SK-N-MC (cell line): ENCODE measurements around the gene ZSCAN31.
"Not testable (repeated sequence)": the region's sequence is repeated elsewhere in the genome, so short reads cannot be mapped to it uniquely, and the experiment has no call there.

ENCODE experiments used
- DNase-seq: peaks from one replicate; pipeline ENCODE4 v3.0.0-alpha.2; 2011; ENCODE audit warnings: low read depth, low spot score
- H3K27ac ChIP-seq: fragments of 200-600 bp; sonication (generic); 2 replicates; pipeline ENCODE4 v1.5.1; 2016; ENCODE audit warnings: mixed run types
- H3K36me3 ChIP-seq: fragments of 200-600 bp; sonication (generic); 2 replicates; pipeline ENCODE4 v1.6.1; 2017; ENCODE audit warnings: antibody characterized with exemption, low read length, mixed read lengths; ENCODE audit not compliant: insufficient read depth
- H3K4me3 ChIP-seq: fragments of 200-600 bp; sonication (generic); 2 replicates; pipeline ENCODE4 v1.5.1; 2016
- H3K9ac ChIP-seq: fragments of 200-600 bp; sonication (generic); 2 replicates; pipeline ENCODE4 v1.8.0; 2017; ENCODE audit warnings: mixed run types, mixed read lengths; ENCODE audit not compliant: insufficient read length
- H3K9me3 ChIP-seq: fragments of 200-600 bp; sonication (generic); 2 replicates; pipeline ENCODE4 v1.6.1; 2017; ENCODE audit warnings: low read depth, mild to moderate bottlenecking, antibody characterized with exemption, low read length, moderate library complexity, mixed read lengths
- EZH2 ChIP-seq: fragments of 200-600 bp; sonication (generic); IDR thresholded peaks from one replicate; pipeline ENCODE4 v1.6.1; 2017; ENCODE audit warnings: antibody characterized with exemption
- FOXP2 ChIP-seq: optimal IDR thresholded peaks from 2 replicates; pipeline ENCODE3; 2011; ENCODE audit warnings: mild to moderate bottlenecking, moderate library complexity; ENCODE audit not compliant: insufficient read depth; ENCODE audit errors: extremely low read length, control extremely low read depth
- POLR2AphosphoS5 ChIP-seq: IDR thresholded peaks from 2 replicates; pipeline ENCODE4 v1.6.1; 2012; ENCODE audit warnings: mild to moderate bottlenecking, low read depth, low read length, borderline replicate concordance

The ZSCAN31 gene

GRCh38 chr6:28333599-28334018, 2.3 kb downstream of the ZSCAN31 start:
- Histone ChIP-seq H3K36me3 (no peaks in the 10 kb centered on the region), H3K9me3 (no peaks in the 10 kb centered on the region), H3K4me3 (no peak overlapping the region), H3K27ac (no peak overlapping the region), H3K9ac (no peak overlapping the region)
- DNase-seq = no peak
- TF ChIP-seq EZH2 (no peak), POLR2AphosphoS5 (no peak), FOXP2 (no peak)

GRCh38 chr6:28333047-28333446, 2.9 kb downstream of the ZSCAN31 start:
- no peak for DNase-seq
- H3K9ac ChIP-seq = no peak overlapping the region
- TF ChIP-seq POLR2AphosphoS5 = no peak
- TF ChIP-seq EZH2 = no peak
- no peak for TF ChIP-seq FOXP2
- H3K27ac ChIP-seq = no peak overlapping the region
- no peaks in the 10 kb centered on the region for H3K36me3 ChIP-seq
- H3K4me3 ChIP-seq = no peak overlapping the region
- H3K9me3 ChIP-seq = no peaks in the 10 kb centered on the region

- no peak overlapping the region for H3K9ac ChIP-seq
- TF ChIP-seq FOXP2 (no peak), EZH2 (no peak), POLR2AphosphoS5 (no peak)
- no peak overlapping the region for H3K27ac ChIP-seq
- H3K9me3 ChIP-seq = no peaks in the 10 kb centered on the region
- DNase-seq = no peak
- no peak overlapping the region for H3K4me3 ChIP-seq
- H3K36me3 ChIP-seq = no peaks in the 10 kb centered on the region
Measured at GRCh38 chr6:28330041-28330440, 5.9 kb downstream of the ZSCAN31 start.

GRCh38 chr6:28326371-28326948, 9.5 kb downstream of the ZSCAN31 start:
- Histone ChIP-seq H3K27ac (no peak overlapping the region), H3K4me3 (no peak overlapping the region), H3K9ac (no peak overlapping the region), H3K9me3 (no peaks in the 10 kb centered on the region), H3K36me3 (no peaks in the 10 kb centered on the region)
- DNase-seq = no peak
- TF ChIP-seq EZH2 (no peak), POLR2AphosphoS5 (no peak), FOXP2 (no peak)

- TF ChIP-seq FOXP2 (no peak), POLR2AphosphoS5 (no peak), EZH2 (no peak)
- no peak overlapping the region for H3K9ac ChIP-seq
- no peaks in the 10 kb centered on the region for H3K9me3 ChIP-seq
Measured at GRCh38 chr6:28323813-28324424, 12.0 kb downstream of the ZSCAN31 start.

GRCh38 chr6:28322661-28323060, 13.3 kb downstream of the ZSCAN31 start:
- TF ChIP-seq EZH2 = no peak
- TF ChIP-seq POLR2AphosphoS5 = no peak
- no peak for TF ChIP-seq FOXP2
- Histone ChIP-seq H3K4me3 (no peak overlapping the region), H3K36me3 (no peaks in the 10 kb centered on the region), H3K9me3 (no peaks in the 10 kb centered on the region), H3K9ac (no peak overlapping the region), H3K27ac (no peak overlapping the region)
- DNase-seq = no peak

More at GRCh38 chr6:28323813-28324424, 12.0 kb downstream of the ZSCAN31 start:
- H3K36me3 ChIP-seq = no peaks in the 10 kb centered on the region
- no peak overlapping the region for H3K4me3 ChIP-seq
- no peak overlapping the region for H3K27ac ChIP-seq
- DNase-seq = no peak

- not testable (repeated sequence) for H3K27ac ChIP-seq, H3K9me3 ChIP-seq, DNase-seq, H3K36me3 ChIP-seq, H3K9ac ChIP-seq, H3K4me3 ChIP-seq
Measured at GRCh38 chr6:28317866-28318265, 18.1 kb downstream of the ZSCAN31 start.

GRCh38 chr6:28315628-28316027, 20.3 kb downstream of the ZSCAN31 start:
- TF ChIP-seq EZH2 (no peak), FOXP2 (no peak), POLR2AphosphoS5 (no peak)
- Histone ChIP-seq H3K9me3 (no peaks in the 10 kb centered on the region), H3K36me3 (no peaks in the 10 kb centered on the region), H3K4me3 (no peak overlapping the region), H3K27ac (no peak overlapping the region), H3K9ac (no peak overlapping the region)
- no peak for DNase-seq

- TF ChIP-seq FOXP2 = no peak
- TF ChIP-seq EZH2 = no peak
- TF ChIP-seq POLR2AphosphoS5 = no peak
- no peak for DNase-seq
Measured at GRCh38 chr6:28312939-28313338, 23.0 kb downstream of the ZSCAN31 start.

More at GRCh38 chr6:28312939-28313338, 23.0 kb downstream of the ZSCAN31 start:
- Histone ChIP-seq H3K9ac (no peak overlapping the region), H3K4me3 (no peak overlapping the region), H3K9me3 (no peaks in the 10 kb centered on the region), H3K36me3 (no peaks in the 10 kb centered on the region), H3K27ac (no peak overlapping the region)
